WTC11 (cell line): ENCODE data around the gene C20orf204. TPM values are rescaled to one million over a fixed set of nuclear protein-coding genes. Genes with fewer than 3 reads are reported as not detected.

ENCODE experiments used
- ATAC-seq: fragments of 200-7000 bp; cut with Tn5 transposase; 2 replicates; pipeline ENCODE4 v1.10.0; 2021; ENCODE audit warnings: mild to moderate bottlenecking, moderate library complexity
- CTCF ChIA-PET: fragments of 300-600 bp; sonication (Branson Sonifier 250); formaldehyde crosslinking; loops from one replicate; lab custom pipeline; 2021; ENCODE audit warnings: antibody characterized with exemption; lab: Charles Lee
- POLR2A ChIA-PET: fragments of 350-600 bp; sonication (Branson Sonifier 250); formaldehyde crosslinking; loops from one replicate; lab custom pipeline; 2021; ENCODE audit warnings: antibody characterized with exemption; lab: Charles Lee
- DNase-seq: peaks from one replicate; pipeline ENCODE4 v3.0.0; 2021; ENCODE audit warnings: low spot score
- H3K27ac Mint-ChIP-seq: 2 replicates; pipeline ENCODE4 v1.8.0; 2021; ENCODE audit warnings: mixed read lengths
- H3K27me3 Mint-ChIP-seq: 2 replicates; pipeline ENCODE4 v1.8.0; 2021; ENCODE audit warnings: low read depth, mild to moderate bottlenecking, moderate library complexity, mixed read lengths
- H3K36me3 Mint-ChIP-seq: 2 replicates; pipeline ENCODE4 v1.8.0; 2021; ENCODE audit warnings: mixed read lengths
- H3K4me1 Mint-ChIP-seq: 2 replicates; pipeline ENCODE4 v1.8.0; 2022; ENCODE audit warnings: mixed read lengths
- H3K4me3 Mint-ChIP-seq: 2 replicates; pipeline ENCODE4 v1.8.0; 2021; ENCODE audit warnings: mild to moderate bottlenecking, moderate library complexity, mixed read lengths
- H3K9me3 Mint-ChIP-seq: 2 replicates; pipeline ENCODE4 v1.8.0; 2021; ENCODE audit warnings: mixed read lengths
- GABPB1 ChIP-seq: sonication (generic); formaldehyde crosslinking; IDR thresholded peaks from 2 replicates; pipeline ENCODE4 v1.8.1; 2023; ENCODE audit warnings: mild to moderate bottlenecking, missing genetic modification reagents
- IRF1 ChIP-seq: sonication (generic); formaldehyde crosslinking; IDR thresholded peaks from 2 replicates; pipeline ENCODE4 v1.8.0; 2023; ENCODE audit warnings: missing genetic modification reagents
- NFATC4 ChIP-seq: fragments of 250-450 bp; sonication (Bioruptor Pico); IDR thresholded peaks from 2 replicates; pipeline ENCODE4 v1.9.0; 2021; ENCODE audit warnings: mild to moderate bottlenecking
- TEAD4 ChIP-seq: sonication (generic); formaldehyde crosslinking; IDR thresholded peaks from 2 replicates; pipeline ENCODE4 v1.8.0; 2022; ENCODE audit warnings: mild to moderate bottlenecking, missing genetic modification reagents
- ZNF423 ChIP-seq: fragments of 250-450 bp; sonication (Bioruptor Pico); IDR thresholded peaks from 2 replicates; pipeline ENCODE4 v2.1.2; 2022; ENCODE audit warnings: mild to moderate bottlenecking, moderate library complexity
- ZNF425 ChIP-seq: fragments of 250-450 bp; sonication (Bioruptor Pico); conservative IDR thresholded peaks from 2 replicates; pipeline ENCODE4 v1.9.0; 2021; ENCODE audit warnings: mild to moderate bottlenecking
- total RNA-seq: library from RNA; stranded (reverse); gene quantifications from 3 replicates; pipeline ENCODE4 v1.2.3, GENCODE V29; 2021
- TF ChIP-seq, protein P1 (sequence below): sonication (generic); formaldehyde crosslinking; conservative IDR thresholded peaks from 2 replicates; pipeline ENCODE4 v1.8.1; 2022; ENCODE audit warnings: mild to moderate bottlenecking, missing genetic modification reagents
- TF ChIP-seq, protein P2 (sequence below): sonication (generic); formaldehyde crosslinking; IDR thresholded peaks from 2 replicates; pipeline ENCODE4 v1.8.1; 2023; ENCODE audit warnings: mild to moderate bottlenecking, missing genetic modification reagents, moderate library complexity

C20orf204 gene
- total RNA-seq, 1 experiment from 2014 or later: 2.1 TPM

- no peak for TF ChIP-seq ZNF425 (CRISPR knock-in tag)
- TF ChIP-seq, protein P1, sequence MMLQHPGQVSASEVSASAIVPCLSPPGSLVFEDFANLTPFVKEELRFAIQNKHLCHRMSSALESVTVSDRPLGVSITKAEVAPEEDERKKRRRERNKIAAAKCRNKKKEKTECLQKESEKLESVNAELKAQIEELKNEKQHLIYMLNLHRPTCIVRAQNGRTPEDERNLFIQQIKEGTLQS (CRISPR knock-in tag): no peak
Observed at GRCh38 chr20:64049060-64049877, 13.3 kb downstream of the C20orf204 start, which contains the start of gene SOX18 (continued).

GRCh38 chr20:64049878-64050260 is 13.9 kb downstream of the C20orf204 start:
- DNase-seq (no peak), ATAC-seq (no peak)
- Mint-ChIP-seq H3K4me3 (peak overlapping the region; percentile 57), H3K27ac (no peak overlapping the region), H3K27me3 (peaks cover 62% of the 10 kb centered on the region), H3K4me1 (peaks cover 28% of the 10 kb centered on the region), H3K36me3 (no peaks in the 10 kb centered on the region), H3K9me3 (no peaks in the 10 kb centered on the region)
- POLR2A ChIA-PET: no interaction called here
- TF ChIP-seq ZNF423 (CRISPR knock-in tag) (peak; percentile 86), TEAD4 (CRISPR knock-in tag) (no peak)
- TF ChIP-seq, all 79 proteins: peak for 1
- CTCF ChIA-PET: interaction anchor here (0.7 to 2.3 kb wide), 9 partner anchors 7 to 76 kb away, joined by 3 to 15 read pairs (median 5); partner anchors contain the start of genes LKAAEAR1, PRPF6 and TCEA2

- ChIA-PET CTCF (interaction anchor here (0.7 to 2.3 kb wide), 9 partner anchors 7 to 77 kb away, joined by 3 to 15 read pairs (median 5); partner anchors contain the start of genes LKAAEAR1, PRPF6 and TCEA2), POLR2A (no interaction called here)
- Mint-ChIP-seq H3K27me3 (peaks cover 56% of the 10 kb centered on the region), H3K4me1 (peaks cover 24% of the 10 kb centered on the region), H3K4me3 (peak overlapping the region; percentile 25; the same call in 1 of the 2 replicates), H3K9me3 (no peaks in the 10 kb centered on the region), H3K36me3 (no peaks in the 10 kb centered on the region), H3K27ac (no peak overlapping the region)
- TF ChIP-seq GABPB1 (CRISPR knock-in tag): peak; percentile 20; the same call in 1 of the 2 replicates
- no peak for TF ChIP-seq NFATC4 (CRISPR knock-in tag)
- ATAC-seq: no peak
- DNase-seq: no peak
Observed at GRCh38 chr20:64050261-64051032, 14.5 kb downstream of the C20orf204 start.

DNA sequence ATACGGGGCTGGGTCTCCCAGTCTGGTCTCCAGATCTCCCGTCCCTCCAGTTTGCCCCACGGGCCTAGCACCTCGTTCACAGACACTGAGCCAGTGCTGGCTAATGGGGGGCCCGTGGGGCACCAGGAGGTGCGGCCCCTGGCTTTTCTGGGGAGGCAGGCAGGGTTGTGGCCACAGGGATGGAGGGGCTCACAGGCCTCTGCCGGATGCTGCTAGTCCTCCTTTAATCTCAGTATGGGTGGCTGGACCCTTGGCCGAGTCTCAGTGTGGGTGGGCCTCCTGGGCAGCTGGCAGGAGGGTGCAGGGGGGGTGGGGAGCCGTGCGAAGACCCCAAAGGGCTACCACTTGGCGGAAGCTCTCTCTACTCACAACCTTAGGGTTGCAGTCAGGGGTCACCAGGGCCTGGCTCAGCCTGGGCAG is 15.1 kb downstream of the C20orf204 start:
- Mint-ChIP-seq H3K4me1 (peaks cover 18% of the 10 kb centered on the region), H3K27ac (no peak overlapping the region), H3K27me3 (peaks cover 50% of the 10 kb centered on the region), H3K4me3 (no peak overlapping the region), H3K9me3 (no peaks in the 10 kb centered on the region), H3K36me3 (no peaks in the 10 kb centered on the region)
- ATAC-seq (no peak), DNase-seq (no peak)
- POLR2A ChIA-PET: no interaction called here
- no peak for TF ChIP-seq IRF1
- TF ChIP-seq, protein P2, sequence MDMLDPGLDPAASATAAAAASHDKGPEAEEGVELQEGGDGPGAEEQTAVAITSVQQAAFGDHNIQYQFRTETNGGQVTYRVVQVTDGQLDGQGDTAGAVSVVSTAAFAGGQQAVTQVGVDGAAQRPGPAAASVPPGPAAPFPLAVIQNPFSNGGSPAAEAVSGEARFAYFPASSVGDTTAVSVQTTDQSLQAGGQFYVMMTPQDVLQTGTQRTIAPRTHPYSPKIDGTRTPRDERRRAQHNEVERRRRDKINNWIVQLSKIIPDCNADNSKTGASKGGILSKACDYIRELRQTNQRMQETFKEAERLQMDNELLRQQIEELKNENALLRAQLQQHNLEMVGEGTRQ (CRISPR knock-in tag): no peak
- CTCF ChIA-PET: interaction anchor here (0.8 to 2.3 kb wide), 6 partner anchors 11 to 117 kb away, joined by 3 to 15 read pairs (median 6); partner anchors contain the start of genes LKAAEAR1 and TCEA2
